HCT116 (cell line): ENCODE data around the gene TLCD5.

Experiments
- ATF3 ChIP-seq: IDR thresholded peaks from 2 replicates; pipeline ENCODE4 v1.6.1; 2012
- EZH2 ChIP-seq: fragments of 200-600 bp; sonication (generic); IDR thresholded peaks from 2 replicates; pipeline ENCODE4 v1.6.1; 2017; ENCODE audit warnings: antibody characterized with exemption, mixed run types
- MAX ChIP-seq: IDR thresholded peaks from 2 replicates; pipeline ENCODE4 v1.6.1; 2012
- POLR2A ChIP-seq: IDR thresholded peaks from 2 replicates; pipeline ENCODE4 v1.7.0; 2011; ENCODE audit warnings: borderline replicate concordance; ENCODE audit not compliant: insufficient read depth, insufficient read length; ENCODE audit errors: extremely low read depth
- RAD21 ChIP-seq: IDR thresholded peaks from 2 replicates; pipeline ENCODE4 v1.6.1; 2012; ENCODE audit warnings: low read depth, mild to moderate bottlenecking
- SIN3A ChIP-seq: IDR thresholded peaks from 2 replicates; pipeline ENCODE4 v1.6.1; 2012; ENCODE audit warnings: low read depth
- TCF7L2 ChIP-seq: IDR thresholded peaks from 2 replicates; pipeline ENCODE4 v1.7.0; 2011; ENCODE audit warnings: borderline replicate concordance, inconsistent platforms; ENCODE audit not compliant: insufficient read depth, insufficient read length; ENCODE audit errors: extremely low read depth
- ZFX ChIP-seq: fragments of 450-650 bp; IDR thresholded peaks from 2 replicates; pipeline ENCODE4 v1.6.1; 2017
- TF ChIP-seq, protein P1 (sequence below), 3 experiments: fragments of 200-600 bp in 1 of 3; sonication (generic) in 1 of 3; IDR thresholded peaks in 2 of 3; conservative IDR thresholded peaks in 1 of 3; 2 replicates each; pipeline ENCODE4 v1.5.1; 2012 to 2017; ENCODE audit warnings: low read depth in 2 of 3, low read length in 2 of 3, antibody characterized with exemption in 1 of 3, borderline replicate concordance in 1 of 3, control low read depth in 1 of 3, mild to moderate bottlenecking in 1 of 3, mixed read lengths in 1 of 3, mixed run types in 1 of 3, moderate library complexity in 1 of 3; ENCODE audit not compliant: insufficient read depth in 1 of 3
- TF ChIP-seq, protein P2 (sequence below): IDR thresholded peaks from 2 replicates; pipeline ENCODE4 v1.6.1; 2012; ENCODE audit warnings: low read depth

- TF ChIP-seq MAX, result peak; percentile 90
- no peak for TF ChIP-seq ATF3
- TF ChIP-seq, protein P1, sequence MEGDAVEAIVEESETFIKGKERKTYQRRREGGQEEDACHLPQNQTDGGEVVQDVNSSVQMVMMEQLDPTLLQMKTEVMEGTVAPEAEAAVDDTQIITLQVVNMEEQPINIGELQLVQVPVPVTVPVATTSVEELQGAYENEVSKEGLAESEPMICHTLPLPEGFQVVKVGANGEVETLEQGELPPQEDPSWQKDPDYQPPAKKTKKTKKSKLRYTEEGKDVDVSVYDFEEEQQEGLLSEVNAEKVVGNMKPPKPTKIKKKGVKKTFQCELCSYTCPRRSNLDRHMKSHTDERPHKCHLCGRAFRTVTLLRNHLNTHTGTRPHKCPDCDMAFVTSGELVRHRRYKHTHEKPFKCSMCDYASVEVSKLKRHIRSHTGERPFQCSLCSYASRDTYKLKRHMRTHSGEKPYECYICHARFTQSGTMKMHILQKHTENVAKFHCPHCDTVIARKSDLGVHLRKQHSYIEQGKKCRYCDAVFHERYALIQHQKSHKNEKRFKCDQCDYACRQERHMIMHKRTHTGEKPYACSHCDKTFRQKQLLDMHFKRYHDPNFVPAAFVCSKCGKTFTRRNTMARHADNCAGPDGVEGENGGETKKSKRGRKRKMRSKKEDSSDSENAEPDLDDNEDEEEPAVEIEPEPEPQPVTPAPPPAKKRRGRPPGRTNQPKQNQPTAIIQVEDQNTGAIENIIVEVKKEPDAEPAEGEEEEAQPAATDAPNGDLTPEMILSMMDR (IDR thresholded peaks at IDR 0.05 in 2 of 3, conservative IDR thresholded peaks at IDR 0.05 in 1 of 3; ENCODE audit: borderline replicate concordance in 1 of 3, insufficient read depth in 1 of 3, low read depth in 2 of 3, low read length in 2 of 3), result peak; percentile 21 to 51 (median 49); a peak in 4 of 6 replicates
- TF ChIP-seq POLR2A, result peak; percentile 60
- TF ChIP-seq RAD21, result peak; percentile 43
- TF ChIP-seq, protein P2, sequence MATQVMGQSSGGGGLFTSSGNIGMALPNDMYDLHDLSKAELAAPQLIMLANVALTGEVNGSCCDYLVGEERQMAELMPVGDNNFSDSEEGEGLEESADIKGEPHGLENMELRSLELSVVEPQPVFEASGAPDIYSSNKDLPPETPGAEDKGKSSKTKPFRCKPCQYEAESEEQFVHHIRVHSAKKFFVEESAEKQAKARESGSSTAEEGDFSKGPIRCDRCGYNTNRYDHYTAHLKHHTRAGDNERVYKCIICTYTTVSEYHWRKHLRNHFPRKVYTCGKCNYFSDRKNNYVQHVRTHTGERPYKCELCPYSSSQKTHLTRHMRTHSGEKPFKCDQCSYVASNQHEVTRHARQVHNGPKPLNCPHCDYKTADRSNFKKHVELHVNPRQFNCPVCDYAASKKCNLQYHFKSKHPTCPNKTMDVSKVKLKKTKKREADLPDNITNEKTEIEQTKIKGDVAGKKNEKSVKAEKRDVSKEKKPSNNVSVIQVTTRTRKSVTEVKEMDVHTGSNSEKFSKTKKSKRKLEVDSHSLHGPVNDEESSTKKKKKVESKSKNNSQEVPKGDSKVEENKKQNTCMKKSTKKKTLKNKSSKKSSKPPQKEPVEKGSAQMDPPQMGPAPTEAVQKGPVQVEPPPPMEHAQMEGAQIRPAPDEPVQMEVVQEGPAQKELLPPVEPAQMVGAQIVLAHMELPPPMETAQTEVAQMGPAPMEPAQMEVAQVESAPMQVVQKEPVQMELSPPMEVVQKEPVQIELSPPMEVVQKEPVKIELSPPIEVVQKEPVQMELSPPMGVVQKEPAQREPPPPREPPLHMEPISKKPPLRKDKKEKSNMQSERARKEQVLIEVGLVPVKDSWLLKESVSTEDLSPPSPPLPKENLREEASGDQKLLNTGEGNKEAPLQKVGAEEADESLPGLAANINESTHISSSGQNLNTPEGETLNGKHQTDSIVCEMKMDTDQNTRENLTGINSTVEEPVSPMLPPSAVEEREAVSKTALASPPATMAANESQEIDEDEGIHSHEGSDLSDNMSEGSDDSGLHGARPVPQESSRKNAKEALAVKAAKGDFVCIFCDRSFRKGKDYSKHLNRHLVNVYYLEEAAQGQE, result no peak
- TF ChIP-seq ZFX, result peak; percentile 94
- peak; percentile 84 for TF ChIP-seq SIN3A
- no peak for TF ChIP-seq EZH2
- TF ChIP-seq TCF7L2, result peak; percentile 83
Observed at GRCh38 chr11:120335908-120336640, 11.0 kb downstream of the TLCD5 start, which contains the start of gene ARHGEF12.
